GM12892 (cell line): ENCODE data around the gene STOM. TPM values are rescaled to one million over a fixed set of nuclear protein-coding genes. Genes with fewer than 3 reads are reported as not detected.
"Not testable (repeated sequence)": the region's sequence is repeated elsewhere in the genome, so short reads cannot be mapped to it uniquely, and the experiment has no call there.

Experiments used
- DNase-seq: peaks from one replicate; pipeline ENCODE4 v3.0.0; 2011; ENCODE audit not compliant: insufficient read length
- FAIRE-seq: peaks from 2 replicates; lab custom pipeline; 2011; peaks lifted over from hg19 to GRCh38; lab: Jason Lieb, UNC
- POLR2A ChIP-seq: IDR thresholded peaks from 2 replicates; pipeline ENCODE4 v1.6.1; 2011; ENCODE audit warnings: low read depth, low read length, control low read depth
- POLR2AphosphoS5 ChIP-seq: IDR thresholded peaks from 2 replicates; pipeline ENCODE4 v1.6.1; 2011; ENCODE audit warnings: low read depth, low read length, control low read depth
- TAF1 ChIP-seq: IDR thresholded peaks from 2 replicates; pipeline ENCODE4 v1.6.1; 2011; ENCODE audit warnings: low read depth, mild to moderate bottlenecking, control low read depth, low read length, borderline replicate concordance
- polyA plus RNA-seq: library from polyadenylated mRNA; unstranded; fragments of >200 nt; gene quantifications from one replicate; pipeline ENCODE4 v1.2.1, GENCODE V29; 2012; ENCODE audit warnings: missing spikeins, inconsistent platforms; ENCODE audit not compliant: missing spikeins

Gene STOM, protein sequence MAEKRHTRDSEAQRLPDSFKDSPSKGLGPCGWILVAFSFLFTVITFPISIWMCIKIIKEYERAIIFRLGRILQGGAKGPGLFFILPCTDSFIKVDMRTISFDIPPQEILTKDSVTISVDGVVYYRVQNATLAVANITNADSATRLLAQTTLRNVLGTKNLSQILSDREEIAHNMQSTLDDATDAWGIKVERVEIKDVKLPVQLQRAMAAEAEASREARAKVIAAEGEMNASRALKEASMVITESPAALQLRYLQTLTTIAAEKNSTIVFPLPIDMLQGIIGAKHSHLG
- 18.4 TPM for polyA plus RNA-seq

DNA sequence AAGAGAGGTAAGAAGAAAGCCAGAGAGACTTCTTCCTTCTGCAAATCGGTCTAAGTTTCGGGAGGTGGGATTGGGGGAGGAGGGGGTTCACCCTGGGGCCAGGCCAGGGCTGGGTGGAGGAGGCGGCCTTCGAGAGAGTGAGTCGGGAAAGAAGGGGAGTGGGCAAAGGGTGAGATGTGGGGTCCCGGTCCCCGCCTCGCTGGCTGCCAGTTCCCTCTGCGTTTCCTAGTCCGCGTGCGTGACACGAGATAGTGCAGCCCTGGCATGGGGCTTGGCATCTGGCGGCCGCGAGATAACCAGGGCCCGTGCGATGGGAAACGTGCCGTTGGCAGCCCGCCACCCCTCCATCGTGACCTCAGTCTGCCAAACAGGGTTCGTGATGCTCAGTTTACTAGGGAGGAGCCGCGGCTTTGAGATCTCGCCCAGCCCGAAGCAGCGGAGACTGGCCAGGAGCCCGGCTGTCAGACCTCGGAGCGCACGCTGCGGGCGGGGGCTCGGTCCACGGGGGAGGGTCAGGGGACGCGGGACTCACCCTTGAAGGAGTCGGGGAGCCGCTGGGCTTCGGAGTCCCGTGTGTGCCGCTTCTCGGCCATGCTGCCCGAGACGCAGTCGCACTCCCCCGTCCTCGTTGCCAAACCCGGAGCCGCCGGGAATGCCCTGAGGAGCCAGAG, at the start of gene STOM:
Gene STOM, minus strand, starts transcription at position 656 of the 671 bp plus-strand sequence. Its CDS starts 63 bp downstream, at position 593.
- no peak for DNase-seq
- no peak for FAIRE-seq
- TF ChIP-seq TAF1 (no peak), POLR2AphosphoS5 (peak; percentile 57), POLR2A (peak; percentile 72; the same call in 1 of the 2 replicates)

DNA sequence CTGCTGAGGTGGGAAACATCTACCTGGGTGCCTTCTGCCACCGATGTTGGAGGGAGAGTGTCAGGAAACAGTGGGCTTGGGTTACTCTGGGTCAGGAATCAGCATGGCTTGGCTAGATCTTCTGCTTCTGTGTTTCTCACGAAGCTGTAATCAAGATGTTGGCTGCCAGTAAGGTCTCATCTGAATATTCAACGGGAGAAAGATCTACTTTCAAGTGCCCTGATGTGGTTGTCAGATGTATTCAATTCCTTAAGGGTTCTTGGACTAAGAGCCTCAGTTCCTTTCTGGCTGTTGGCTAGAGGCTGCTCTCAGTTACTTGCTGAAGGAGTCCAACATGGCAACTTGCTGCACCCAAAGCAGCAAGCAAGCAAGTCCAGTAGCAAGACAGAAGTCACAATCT, 41.9 kb upstream of the STOM start:
- FAIRE-seq: no peak
- DNase-seq: no peak
- no peak for TF ChIP-seq POLR2A
- no peak for TF ChIP-seq POLR2AphosphoS5
- TF ChIP-seq TAF1: no peak

- FAIRE-seq (no peak), DNase-seq (no peak)
- no peak for TF ChIP-seq POLR2AphosphoS5
- no peak for TF ChIP-seq POLR2A
- no peak for TF ChIP-seq TAF1
These were observed 35.8 kb upstream of the STOM start for GRCh38 chr9:121405899-121406298.

GRCh38 chr9:121404906-121405305, 34.9 kb upstream of the STOM start:
- DNase-seq (no peak), FAIRE-seq (no peak)
- TF ChIP-seq POLR2A (no peak), TAF1 (no peak), POLR2AphosphoS5 (no peak)

- DNase-seq (peak; percentile 2), FAIRE-seq (peak; percentile 87)
- TF ChIP-seq POLR2A: no peak
- TF ChIP-seq TAF1: no peak
- no peak for TF ChIP-seq POLR2AphosphoS5
These were observed 30.0 kb upstream of the STOM start for GRCh38 chr9:121399883-121400607.

DNA sequence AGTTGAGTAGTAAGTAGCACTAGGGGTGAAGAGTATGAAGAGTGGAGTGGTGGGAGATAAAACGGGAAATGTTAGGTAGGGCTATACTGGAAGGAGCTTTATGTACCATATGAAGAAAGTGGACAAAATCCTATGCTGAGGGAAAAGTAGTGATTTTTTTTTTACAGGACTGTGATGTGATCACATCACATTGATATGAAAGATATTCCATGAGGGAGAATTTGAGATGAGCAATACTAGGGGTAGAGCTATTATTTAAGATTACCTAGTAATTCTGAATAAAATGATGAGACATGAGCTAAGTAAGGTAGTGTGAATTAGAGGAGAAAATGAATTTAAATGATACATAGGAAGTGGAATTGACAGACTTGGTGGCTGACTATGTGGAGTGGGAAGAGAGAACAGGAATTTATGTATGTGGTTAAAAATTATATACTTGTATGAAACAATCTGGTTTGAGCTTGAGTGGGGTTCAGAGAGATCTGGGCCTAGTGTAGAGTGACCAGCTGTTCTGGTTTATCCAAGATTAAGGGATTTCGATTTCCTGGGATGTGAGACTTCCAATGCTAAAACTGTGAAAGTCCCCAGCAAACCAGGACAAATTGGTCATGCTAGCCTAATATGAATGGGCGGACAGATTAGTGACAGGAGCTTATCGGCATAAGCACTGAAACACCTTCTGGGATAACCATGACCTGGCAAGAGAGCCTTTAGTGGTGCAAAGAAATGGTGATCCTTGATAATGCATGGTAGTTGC, 29.3 kb upstream of the STOM start:
- TF ChIP-seq TAF1 (no peak), POLR2A (no peak), POLR2AphosphoS5 (no peak)
- no peak for FAIRE-seq
- DNase-seq: no peak

- no peak for FAIRE-seq
- no peak for DNase-seq
- TF ChIP-seq POLR2AphosphoS5: no peak
- no peak for TF ChIP-seq POLR2A
- TF ChIP-seq TAF1: no peak
These were observed 28.3 kb upstream of the STOM start for GRCh38 chr9:121398374-121398773.

DNA sequence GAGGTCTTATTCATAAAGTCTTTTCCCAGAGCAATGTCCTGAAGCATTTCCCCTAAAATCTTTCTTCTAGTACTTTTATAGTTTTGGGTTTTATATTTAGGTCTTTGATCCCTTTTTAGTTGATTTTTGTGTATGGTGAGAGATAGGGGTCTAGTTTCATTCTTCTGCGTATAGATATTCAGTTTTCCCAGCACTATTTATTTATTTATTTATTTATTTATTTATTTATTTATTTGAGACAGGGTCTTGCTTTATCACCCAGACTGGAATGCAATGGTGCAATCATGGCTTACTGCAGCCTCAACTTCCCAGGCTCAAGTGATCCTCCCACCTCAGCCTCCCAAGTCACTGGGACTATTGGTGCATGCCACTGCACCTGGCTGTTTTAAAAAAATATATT, 27.2 kb upstream of the STOM start:
- FAIRE-seq, DNase-seq: not testable (repeated sequence)

DNA sequence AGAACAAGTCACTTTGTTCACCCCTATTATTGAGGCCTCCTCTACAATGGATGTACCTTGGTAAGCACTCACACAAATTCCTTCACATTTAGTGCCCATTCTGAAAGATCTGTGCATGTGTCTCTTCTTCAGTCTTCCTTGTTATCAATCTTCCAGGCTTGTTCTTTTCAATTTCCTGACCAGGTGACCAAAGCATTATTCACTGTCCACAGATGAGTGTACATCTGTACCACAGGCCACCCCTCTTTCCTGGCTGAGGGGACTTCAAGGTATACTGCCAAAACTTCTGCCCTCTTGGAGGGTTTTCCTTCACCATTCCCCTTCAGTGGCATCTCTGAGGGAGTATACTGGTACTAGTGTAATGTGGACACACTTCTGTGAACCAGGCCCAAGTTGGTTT, 25.5 kb upstream of the STOM start:
- DNase-seq (no peak), FAIRE-seq (no peak)
- TF ChIP-seq POLR2A (no peak), POLR2AphosphoS5 (no peak), TAF1 (no peak)

DNA sequence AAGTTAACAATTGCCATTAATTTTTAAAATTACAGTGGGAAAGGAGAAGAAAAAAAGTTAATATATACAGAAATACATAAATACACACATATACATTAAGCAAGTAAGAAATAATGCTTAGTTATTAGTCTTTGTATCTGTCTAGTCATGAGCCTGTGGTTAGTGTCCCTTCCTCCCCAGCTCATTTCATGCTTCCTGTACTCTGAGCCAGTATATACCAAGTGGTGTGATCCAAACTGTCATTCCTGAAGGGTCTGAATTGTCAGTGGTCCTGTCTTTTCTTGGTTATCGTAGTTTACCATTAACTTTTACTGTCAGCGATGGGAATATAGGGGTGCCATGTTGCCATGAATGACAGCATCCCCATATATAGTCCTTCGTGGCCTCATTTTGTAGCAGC, 24.2 kb upstream of the STOM start:
- TF ChIP-seq POLR2A: no peak
- TF ChIP-seq TAF1: no peak
- no peak for TF ChIP-seq POLR2AphosphoS5
- FAIRE-seq: no peak

DNA sequence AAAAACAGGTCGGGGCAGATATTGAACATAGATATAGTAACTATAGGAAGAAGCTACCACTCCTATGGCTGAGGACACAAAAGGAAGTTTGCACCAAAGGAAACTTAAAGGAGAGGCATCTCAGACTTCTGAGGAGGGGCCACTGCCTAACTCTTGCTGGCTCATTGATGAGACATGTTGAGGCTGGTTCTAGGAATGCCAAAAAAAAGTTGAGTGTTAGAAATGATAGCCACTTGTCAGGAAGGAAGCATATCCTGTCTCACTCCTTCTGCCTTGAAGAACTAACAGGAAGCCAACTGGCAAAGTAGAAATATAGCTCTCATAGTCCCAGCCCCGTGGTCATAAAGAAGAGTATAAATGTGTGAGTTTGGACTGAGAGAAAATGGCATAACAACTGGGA, 23.3 kb upstream of the STOM start:
- no peak for FAIRE-seq
- TF ChIP-seq POLR2A: no peak
- TF ChIP-seq POLR2AphosphoS5: no peak
- TF ChIP-seq TAF1: no peak
- DNase-seq: no peak

More for the DNA sequence above, 24.2 kb upstream of the STOM start:
- DNase-seq: no peak
